HEK293 (cell line): ENCODE results near the gene UBE3C.

Experiments
- GLIS1 ChIP-seq: fragments of 450-650 bp; formaldehyde crosslinking; IDR thresholded peaks from 2 replicates; pipeline ENCODE4 v1.5.1; 2016; ENCODE audit warnings: missing biosample characterization, missing genetic modification characterization
- GLIS2 ChIP-seq: fragments of 450-650 bp; formaldehyde crosslinking; IDR thresholded peaks from 2 replicates; pipeline ENCODE4 v1.5.1; 2016; ENCODE audit warnings: missing biosample characterization, missing genetic modification characterization
- IKZF3 ChIP-seq: fragments of 450-650 bp; IDR thresholded peaks from 2 replicates; pipeline ENCODE4 v1.5.0; 2018; ENCODE audit warnings: missing biosample characterization, mild to moderate bottlenecking, missing genetic modification characterization, moderate library complexity
- KLF16 ChIP-seq: fragments of 450-650 bp; formaldehyde crosslinking; IDR thresholded peaks from 2 replicates; pipeline ENCODE4 v1.5.1; 2017; ENCODE audit warnings: missing biosample characterization, missing genetic modification characterization
- KLF8 ChIP-seq: fragments of 450-650 bp; formaldehyde crosslinking; IDR thresholded peaks from 2 replicates; pipeline ENCODE4 v1.5.1; 2016; ENCODE audit warnings: missing biosample characterization, missing genetic modification characterization
- KLF9 ChIP-seq: fragments of 450-650 bp; formaldehyde crosslinking; IDR thresholded peaks from 2 replicates; pipeline ENCODE4 v1.5.1; 2016; ENCODE audit warnings: missing biosample characterization, missing genetic modification characterization, low read depth
- MZF1 ChIP-seq: fragments of 450-650 bp; formaldehyde crosslinking; IDR thresholded peaks from 2 replicates; pipeline ENCODE4 v1.5.1; 2017; ENCODE audit warnings: missing biosample characterization, missing genetic modification characterization, borderline replicate concordance
- REPIN1 ChIP-seq: fragments of 450-650 bp; formaldehyde crosslinking; IDR thresholded peaks from 2 replicates; pipeline ENCODE4 v1.5.1; 2017; ENCODE audit warnings: missing biosample characterization, missing genetic modification characterization, low read depth
- SCRT1 ChIP-seq: fragments of 450-650 bp; formaldehyde crosslinking; IDR thresholded peaks from 2 replicates; pipeline ENCODE4 v1.5.1; 2016; ENCODE audit warnings: missing biosample characterization, missing genetic modification characterization, borderline replicate concordance
- ZBTB8A ChIP-seq: fragments of 450-650 bp; formaldehyde crosslinking; IDR thresholded peaks from 2 replicates; pipeline ENCODE4 v1.5.1; 2016; ENCODE audit warnings: missing biosample characterization, missing genetic modification characterization
- ZFP3 ChIP-seq: fragments of 450-650 bp; formaldehyde crosslinking; IDR thresholded peaks from 2 replicates; pipeline ENCODE4 v1.5.1; 2016; ENCODE audit warnings: low read depth, missing biosample characterization, missing genetic modification characterization
- ZFP37 ChIP-seq: fragments of 450-650 bp; formaldehyde crosslinking; IDR thresholded peaks from 2 replicates; pipeline ENCODE4 v1.5.1; 2016; ENCODE audit warnings: missing biosample characterization, missing genetic modification characterization
- ZNF138 ChIP-seq: fragments of 450-650 bp; formaldehyde crosslinking; IDR thresholded peaks from 2 replicates; pipeline ENCODE4 v1.5.1; 2016; ENCODE audit warnings: missing biosample characterization, missing genetic modification characterization, borderline replicate concordance
- ZNF146 ChIP-seq: fragments of 450-650 bp; formaldehyde crosslinking; IDR thresholded peaks from 2 replicates; pipeline ENCODE4 v1.5.1; 2016; ENCODE audit warnings: missing biosample characterization, missing genetic modification characterization
- ZNF266 ChIP-seq: fragments of 450-650 bp; formaldehyde crosslinking; IDR thresholded peaks from 2 replicates; pipeline ENCODE4 v1.5.1; 2016; ENCODE audit warnings: missing biosample characterization, missing genetic modification characterization, low read depth
- ZNF324 ChIP-seq: fragments of 450-650 bp; formaldehyde crosslinking; IDR thresholded peaks from 2 replicates; pipeline ENCODE4 v1.5.1; 2016; ENCODE audit warnings: missing biosample characterization, missing genetic modification characterization
- ZNF391 ChIP-seq: fragments of 450-650 bp; formaldehyde crosslinking; IDR thresholded peaks from 2 replicates; pipeline ENCODE4 v1.5.1; 2016; ENCODE audit warnings: low read depth, missing biosample characterization, missing genetic modification characterization, borderline replicate concordance
- ZNF513 ChIP-seq: fragments of 450-650 bp; IDR thresholded peaks from 2 replicates; pipeline ENCODE4 v1.5.1; 2018; ENCODE audit warnings: missing biosample characterization, missing genetic modification characterization
- ZNF600 ChIP-seq: fragments of 450-650 bp; formaldehyde crosslinking; IDR thresholded peaks from 2 replicates; pipeline ENCODE4 v1.5.1; 2016; ENCODE audit warnings: missing biosample characterization, missing genetic modification characterization
- ZNF664 ChIP-seq: fragments of 450-650 bp; formaldehyde crosslinking; IDR thresholded peaks from 2 replicates; pipeline ENCODE4 v1.5.1; 2016; ENCODE audit warnings: missing biosample characterization, missing genetic modification characterization
- ZNF843 ChIP-seq: fragments of 450-650 bp; formaldehyde crosslinking; IDR thresholded peaks from 2 replicates; pipeline ENCODE4 v1.5.1; 2016; ENCODE audit warnings: missing biosample characterization, missing genetic modification characterization
- ZSCAN16 ChIP-seq: fragments of 450-650 bp; formaldehyde crosslinking; IDR thresholded peaks from 2 replicates; pipeline ENCODE4 v1.5.1; 2016; ENCODE audit warnings: missing biosample characterization, missing genetic modification characterization
- ZSCAN23 ChIP-seq: fragments of 450-650 bp; formaldehyde crosslinking; IDR thresholded peaks from 2 replicates; pipeline ENCODE4 v1.5.1; 2016; ENCODE audit warnings: missing biosample characterization, missing genetic modification characterization
- TF ChIP-seq, protein P1 (sequence below): fragments of 450-650 bp; formaldehyde crosslinking; IDR thresholded peaks from 2 replicates; pipeline ENCODE4 v1.5.1; 2016; ENCODE audit warnings: missing biosample characterization, missing genetic modification characterization
- TF ChIP-seq, protein P2 (sequence below): fragments of 450-650 bp; formaldehyde crosslinking; IDR thresholded peaks from 2 replicates; pipeline ENCODE4 v1.5.1; 2017; ENCODE audit warnings: missing biosample characterization, missing genetic modification characterization
- TF ChIP-seq, protein P3 (sequence below): fragments of 450-650 bp; formaldehyde crosslinking; IDR thresholded peaks from 2 replicates; pipeline ENCODE4 v1.5.1; 2017; ENCODE audit warnings: missing biosample characterization, missing genetic modification characterization
- TF ChIP-seq, protein P4 (sequence below): sonication (generic); formaldehyde crosslinking; IDR thresholded peaks from 2 replicates; pipeline ENCODE4 v1.8.1; 2022; ENCODE audit warnings: mild to moderate bottlenecking, moderate library complexity, missing genetic modification reagents
- TF ChIP-seq, protein P5 (sequence below): fragments of 450-650 bp; formaldehyde crosslinking; conservative IDR thresholded peaks from 2 replicates; pipeline ENCODE4 v1.5.1; 2016; ENCODE audit warnings: low read depth, missing biosample characterization, missing genetic modification characterization

Gene UBE3C

DNA sequence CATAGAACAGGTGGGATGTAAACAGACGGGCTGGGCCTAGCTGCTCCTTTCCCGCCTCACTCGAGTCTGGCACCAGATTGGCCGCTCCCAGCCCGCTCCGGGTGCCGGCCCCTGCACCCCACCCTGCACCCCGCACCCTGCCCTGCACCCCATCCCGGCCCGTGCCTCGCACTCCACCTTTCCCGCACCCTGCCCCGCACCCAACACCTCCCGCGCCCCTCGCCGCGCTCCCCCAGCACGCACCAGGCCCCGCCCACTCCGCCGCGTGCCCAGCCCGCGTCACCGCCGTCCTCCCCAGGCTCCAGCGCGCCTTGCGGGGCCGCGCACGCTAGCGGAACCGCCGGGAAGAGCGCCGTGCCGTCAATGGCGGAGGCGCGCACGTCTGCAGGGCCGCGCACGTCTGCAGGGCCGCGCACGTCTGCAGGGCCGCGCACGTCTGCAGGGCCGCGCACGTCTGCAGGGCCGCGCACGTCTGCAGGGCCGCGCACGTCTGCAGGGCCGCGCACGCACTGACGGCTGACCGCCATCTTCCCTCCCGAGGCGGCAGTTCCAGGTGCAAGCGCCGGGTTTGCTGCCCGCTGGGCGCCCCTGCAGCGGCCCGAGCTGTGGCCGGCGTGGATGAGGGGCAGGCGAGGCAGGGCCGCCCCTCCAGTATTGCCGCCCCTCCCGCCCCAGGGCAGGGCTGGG is at the start of gene UBE3C (continued):
- TF ChIP-seq, protein P1, sequence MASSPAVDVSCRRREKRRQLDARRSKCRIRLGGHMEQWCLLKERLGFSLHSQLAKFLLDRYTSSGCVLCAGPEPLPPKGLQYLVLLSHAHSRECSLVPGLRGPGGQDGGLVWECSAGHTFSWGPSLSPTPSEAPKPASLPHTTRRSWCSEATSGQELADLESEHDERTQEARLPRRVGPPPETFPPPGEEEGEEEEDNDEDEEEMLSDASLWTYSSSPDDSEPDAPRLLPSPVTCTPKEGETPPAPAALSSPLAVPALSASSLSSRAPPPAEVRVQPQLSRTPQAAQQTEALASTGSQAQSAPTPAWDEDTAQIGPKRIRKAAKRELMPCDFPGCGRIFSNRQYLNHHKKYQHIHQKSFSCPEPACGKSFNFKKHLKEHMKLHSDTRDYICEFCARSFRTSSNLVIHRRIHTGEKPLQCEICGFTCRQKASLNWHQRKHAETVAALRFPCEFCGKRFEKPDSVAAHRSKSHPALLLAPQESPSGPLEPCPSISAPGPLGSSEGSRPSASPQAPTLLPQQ (tag by site-specific recombination), result peak; percentile 66
- peak; percentile 46; the same call in 1 of the 2 replicates for TF ChIP-seq ZNF600 (tag by site-specific recombination)
- TF ChIP-seq KLF8, result peak; percentile 75
- peak; percentile 86 for TF ChIP-seq ZNF391
- TF ChIP-seq, protein P2, sequence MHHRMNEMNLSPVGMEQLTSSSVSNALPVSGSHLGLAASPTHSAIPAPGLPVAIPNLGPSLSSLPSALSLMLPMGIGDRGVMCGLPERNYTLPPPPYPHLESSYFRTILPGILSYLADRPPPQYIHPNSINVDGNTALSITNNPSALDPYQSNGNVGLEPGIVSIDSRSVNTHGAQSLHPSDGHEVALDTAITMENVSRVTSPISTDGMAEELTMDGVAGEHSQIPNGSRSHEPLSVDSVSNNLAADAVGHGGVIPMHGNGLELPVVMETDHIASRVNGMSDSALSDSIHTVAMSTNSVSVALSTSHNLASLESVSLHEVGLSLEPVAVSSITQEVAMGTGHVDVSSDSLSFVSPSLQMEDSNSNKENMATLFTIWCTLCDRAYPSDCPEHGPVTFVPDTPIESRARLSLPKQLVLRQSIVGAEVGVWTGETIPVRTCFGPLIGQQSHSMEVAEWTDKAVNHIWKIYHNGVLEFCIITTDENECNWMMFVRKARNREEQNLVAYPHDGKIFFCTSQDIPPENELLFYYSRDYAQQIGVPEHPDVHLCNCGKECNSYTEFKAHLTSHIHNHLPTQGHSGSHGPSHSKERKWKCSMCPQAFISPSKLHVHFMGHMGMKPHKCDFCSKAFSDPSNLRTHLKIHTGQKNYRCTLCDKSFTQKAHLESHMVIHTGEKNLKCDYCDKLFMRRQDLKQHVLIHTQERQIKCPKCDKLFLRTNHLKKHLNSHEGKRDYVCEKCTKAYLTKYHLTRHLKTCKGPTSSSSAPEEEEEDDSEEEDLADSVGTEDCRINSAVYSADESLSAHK (tag by site-specific recombination), result no peak
- TF ChIP-seq ZFP37, result peak; percentile 61; the same call in 1 of the 2 replicates
- TF ChIP-seq, protein P3, sequence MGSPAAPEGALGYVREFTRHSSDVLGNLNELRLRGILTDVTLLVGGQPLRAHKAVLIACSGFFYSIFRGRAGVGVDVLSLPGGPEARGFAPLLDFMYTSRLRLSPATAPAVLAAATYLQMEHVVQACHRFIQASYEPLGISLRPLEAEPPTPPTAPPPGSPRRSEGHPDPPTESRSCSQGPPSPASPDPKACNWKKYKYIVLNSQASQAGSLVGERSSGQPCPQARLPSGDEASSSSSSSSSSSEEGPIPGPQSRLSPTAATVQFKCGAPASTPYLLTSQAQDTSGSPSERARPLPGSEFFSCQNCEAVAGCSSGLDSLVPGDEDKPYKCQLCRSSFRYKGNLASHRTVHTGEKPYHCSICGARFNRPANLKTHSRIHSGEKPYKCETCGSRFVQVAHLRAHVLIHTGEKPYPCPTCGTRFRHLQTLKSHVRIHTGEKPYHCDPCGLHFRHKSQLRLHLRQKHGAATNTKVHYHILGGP (tag by site-specific recombination), result no peak
- peak; percentile 84 for TF ChIP-seq SCRT1 (tag by site-specific recombination)
- TF ChIP-seq KLF16 (tag by site-specific recombination), result peak; percentile 42; the same call in 1 of the 2 replicates
- no peak for TF ChIP-seq ZNF138 (tag by site-specific recombination)
- TF ChIP-seq KLF9, result peak; percentile 88
- TF ChIP-seq ZFP3 (tag by site-specific recombination), result no peak
- TF ChIP-seq MZF1, result no peak
- TF ChIP-seq ZNF324 (tag by site-specific recombination), result peak; percentile 79
- 0 out of 2 replicates have a peak, but pooled peaks have one; percentile 13 for TF ChIP-seq ZNF146 (tag by site-specific recombination)
- 0 out of 2 replicates have a peak, but pooled peaks have one; percentile 10 for TF ChIP-seq IKZF3 (tag by site-specific recombination)
- no peak; the same call in 1 of the 2 replicates for TF ChIP-seq ZNF266
- TF ChIP-seq ZNF513 (tag by site-specific recombination), result no peak
- no peak for TF ChIP-seq ZNF664
- TF ChIP-seq ZBTB8A (tag by site-specific recombination), result peak; percentile 55; the same call in 1 of the 2 replicates
- TF ChIP-seq, protein P4, sequence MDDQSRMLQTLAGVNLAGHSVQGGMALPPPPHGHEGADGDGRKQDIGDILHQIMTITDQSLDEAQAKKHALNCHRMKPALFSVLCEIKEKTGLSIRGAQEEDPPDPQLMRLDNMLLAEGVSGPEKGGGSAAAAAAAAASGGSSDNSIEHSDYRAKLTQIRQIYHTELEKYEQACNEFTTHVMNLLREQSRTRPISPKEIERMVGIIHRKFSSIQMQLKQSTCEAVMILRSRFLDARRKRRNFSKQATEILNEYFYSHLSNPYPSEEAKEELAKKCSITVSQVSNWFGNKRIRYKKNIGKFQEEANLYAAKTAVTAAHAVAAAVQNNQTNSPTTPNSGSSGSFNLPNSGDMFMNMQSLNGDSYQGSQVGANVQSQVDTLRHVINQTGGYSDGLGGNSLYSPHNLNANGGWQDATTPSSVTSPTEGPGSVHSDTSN, result peak; percentile 82; the same call in 1 of the 2 replicates
- 0 out of 2 replicates have a peak, but pooled peaks have one; percentile 53 for TF ChIP-seq ZSCAN23 (tag by site-specific recombination)
- peak; percentile 95 for TF ChIP-seq GLIS1
- TF ChIP-seq ZNF843, result 0 out of 2 replicates have a peak, but pooled peaks have one; percentile 36
- peak; percentile 73 for TF ChIP-seq ZSCAN16 (tag by site-specific recombination)
- TF ChIP-seq, protein P5, sequence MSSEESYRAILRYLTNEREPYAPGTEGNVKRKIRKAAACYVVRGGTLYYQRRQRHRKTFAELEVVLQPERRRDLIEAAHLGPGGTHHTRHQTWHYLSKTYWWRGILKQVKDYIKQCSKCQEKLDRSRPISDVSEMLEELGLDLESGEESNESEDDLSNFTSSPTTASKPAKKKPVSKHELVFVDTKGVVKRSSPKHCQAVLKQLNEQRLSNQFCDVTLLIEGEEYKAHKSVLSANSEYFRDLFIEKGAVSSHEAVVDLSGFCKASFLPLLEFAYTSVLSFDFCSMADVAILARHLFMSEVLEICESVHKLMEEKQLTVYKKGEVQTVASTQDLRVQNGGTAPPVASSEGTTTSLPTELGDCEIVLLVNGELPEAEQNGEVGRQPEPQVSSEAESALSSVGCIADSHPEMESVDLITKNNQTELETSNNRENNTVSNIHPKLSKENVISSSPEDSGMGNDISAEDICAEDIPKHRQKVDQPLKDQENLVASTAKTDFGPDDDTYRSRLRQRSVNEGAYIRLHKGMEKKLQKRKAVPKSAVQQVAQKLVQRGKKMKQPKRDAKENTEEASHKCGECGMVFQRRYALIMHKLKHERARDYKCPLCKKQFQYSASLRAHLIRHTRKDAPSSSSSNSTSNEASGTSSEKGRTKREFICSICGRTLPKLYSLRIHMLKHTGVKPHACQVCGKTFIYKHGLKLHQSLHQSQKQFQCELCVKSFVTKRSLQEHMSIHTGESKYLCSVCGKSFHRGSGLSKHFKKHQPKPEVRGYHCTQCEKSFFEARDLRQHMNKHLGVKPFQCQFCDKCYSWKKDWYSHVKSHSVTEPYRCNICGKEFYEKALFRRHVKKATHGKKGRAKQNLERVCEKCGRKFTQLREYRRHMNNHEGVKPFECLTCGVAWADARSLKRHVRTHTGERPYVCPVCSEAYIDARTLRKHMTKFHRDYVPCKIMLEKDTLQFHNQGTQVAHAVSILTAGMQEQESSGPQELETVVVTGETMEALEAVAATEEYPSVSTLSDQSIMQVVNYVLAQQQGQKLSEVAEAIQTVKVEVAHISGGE (tag by site-specific recombination), result 0 out of 2 replicates have a peak, but pooled peaks have one; percentile 28
- TF ChIP-seq GLIS2 (tag by site-specific recombination), result peak; percentile 96
- TF ChIP-seq REPIN1 (tag by site-specific recombination), result 0 out of 2 replicates have a peak, but pooled peaks have one; percentile 38
